Smooth muscle cell of the pulmonary artery (primary cell): ENCODE data around the gene GLB1L3. TPM values are rescaled to one million over a fixed set of nuclear protein-coding genes. Genes with fewer than 3 reads are reported as not detected.

ENCODE experiments used
- total RNA-seq: library from RNA; depleted of rRNA; stranded (reverse); fragments of >200 nt; gene quantifications from 2 replicates; pipeline ENCODE4 v1.2.3, GENCODE V29; 2014

The GLB1L3 gene, protein sequence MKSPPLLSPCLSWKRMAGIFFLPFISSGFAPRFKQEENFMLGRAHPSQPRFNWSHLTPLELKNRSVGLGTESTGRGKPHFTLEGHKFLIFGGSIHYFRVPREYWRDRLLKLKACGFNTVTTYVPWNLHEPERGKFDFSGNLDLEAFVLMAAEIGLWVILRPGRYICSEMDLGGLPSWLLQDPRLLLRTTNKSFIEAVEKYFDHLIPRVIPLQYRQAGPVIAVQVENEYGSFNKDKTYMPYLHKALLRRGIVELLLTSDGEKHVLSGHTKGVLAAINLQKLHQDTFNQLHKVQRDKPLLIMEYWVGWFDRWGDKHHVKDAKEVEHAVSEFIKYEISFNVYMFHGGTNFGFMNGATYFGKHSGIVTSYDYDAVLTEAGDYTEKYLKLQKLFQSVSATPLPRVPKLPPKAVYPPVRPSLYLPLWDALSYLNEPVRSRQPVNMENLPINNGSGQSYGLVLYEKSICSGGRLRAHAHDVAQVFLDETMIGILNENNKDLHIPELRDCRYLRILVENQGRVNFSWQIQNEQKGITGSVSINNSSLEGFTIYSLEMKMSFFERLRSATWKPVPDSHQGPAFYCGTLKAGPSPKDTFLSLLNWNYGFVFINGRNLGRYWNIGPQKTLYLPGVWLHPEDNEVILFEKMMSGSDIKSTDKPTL
- total RNA-seq = not detected in 2 replicates

DNA sequence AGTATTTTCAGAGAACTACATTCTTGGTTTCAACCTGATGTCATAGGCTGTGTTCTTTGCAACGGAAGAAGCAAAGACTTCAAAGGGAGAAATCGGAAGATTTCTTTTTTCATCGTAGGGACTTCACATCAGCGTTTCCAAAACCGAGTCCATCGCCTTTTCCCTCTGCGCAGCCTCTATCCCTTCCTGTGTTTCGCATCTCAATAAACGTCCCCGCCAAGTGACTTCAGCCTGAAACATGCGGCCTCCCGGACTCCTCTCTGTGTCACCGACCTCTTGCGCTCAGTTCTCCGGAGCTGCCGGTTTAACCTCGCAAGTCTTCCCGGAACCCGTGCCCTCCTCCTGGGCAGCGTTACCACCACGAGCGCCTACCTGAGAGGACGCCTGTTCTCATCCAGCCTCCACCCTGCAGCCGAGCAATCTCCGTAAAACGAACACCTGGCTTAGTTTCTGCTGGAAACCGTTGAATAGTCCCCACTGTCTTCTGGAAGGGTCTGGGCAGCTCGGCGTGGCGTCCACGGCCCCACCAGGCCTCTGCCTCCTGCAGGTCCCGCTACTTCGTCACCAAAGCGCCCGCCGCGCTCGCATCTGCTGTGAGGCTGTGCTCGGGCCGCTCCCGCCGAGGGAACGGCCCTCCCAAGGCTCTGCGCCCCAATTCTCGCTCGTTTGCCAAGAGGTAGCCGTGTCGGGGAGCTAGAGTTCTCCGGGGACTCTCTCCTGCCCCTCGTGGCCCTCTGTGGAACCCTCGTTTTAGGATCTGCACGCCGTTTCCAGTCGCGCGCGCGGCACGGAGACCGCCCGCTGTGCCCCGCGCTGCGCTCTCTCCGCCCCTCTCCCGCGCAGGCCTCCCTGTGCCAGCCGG lies at the start of gene GLB1L3:
TSS of gene GLB1L3 (plus strand) at position 846 of the 862 bp plus-strand sequence. CDS start 362 bp downstream, outside the sequence.

DNA sequence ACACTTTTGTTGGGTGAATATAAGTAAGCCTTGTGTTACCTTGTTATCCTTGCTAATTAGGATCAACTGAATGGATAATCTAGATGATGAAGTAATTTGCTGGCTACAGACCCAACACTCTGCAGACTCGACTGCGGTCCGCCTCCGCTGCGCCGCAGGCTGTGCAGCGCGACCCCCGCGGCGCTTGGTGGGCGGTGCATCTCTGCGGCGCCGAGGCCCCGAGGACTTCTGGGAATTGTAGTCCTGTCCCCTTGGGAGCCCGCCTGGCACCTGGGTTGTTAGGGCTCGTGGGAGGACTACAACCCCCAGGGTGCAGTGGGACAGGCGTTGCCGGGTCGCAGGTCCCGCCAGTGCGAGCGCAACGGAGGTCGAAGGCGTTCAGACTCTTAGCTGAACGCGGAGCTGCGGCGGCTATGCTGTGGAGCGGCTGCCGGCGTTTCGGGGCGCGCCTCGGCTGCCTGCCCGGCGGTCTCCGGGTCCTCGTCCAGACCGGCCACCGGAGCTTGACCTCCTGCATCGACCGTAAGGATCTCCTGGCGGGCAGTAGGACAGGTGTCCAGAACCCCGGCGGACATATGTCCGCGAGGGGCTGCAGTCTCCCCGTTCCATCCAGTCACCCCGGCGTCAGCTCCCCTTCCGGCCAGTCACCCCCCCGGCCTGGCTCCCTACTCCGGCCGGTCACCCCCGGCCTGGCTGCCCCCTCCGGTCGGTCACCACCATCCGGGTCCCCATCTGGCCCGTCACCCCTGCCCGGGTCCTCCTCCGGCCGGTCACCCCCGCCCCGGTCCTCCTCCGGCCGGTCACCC lies 22.8 kb upstream of the GLB1L3 start, which contains the start of the genes ACAD8 and THYN1:
TSS of gene ACAD8 (plus strand) at position 381 of the 806 bp plus-strand sequence. CDS start at position 414, 33 bp downstream.
TSS of gene THYN1 (minus strand) at position 165 of the 806 bp plus-strand sequence. CDS start 470 bp downstream, outside the sequence.

DNA sequence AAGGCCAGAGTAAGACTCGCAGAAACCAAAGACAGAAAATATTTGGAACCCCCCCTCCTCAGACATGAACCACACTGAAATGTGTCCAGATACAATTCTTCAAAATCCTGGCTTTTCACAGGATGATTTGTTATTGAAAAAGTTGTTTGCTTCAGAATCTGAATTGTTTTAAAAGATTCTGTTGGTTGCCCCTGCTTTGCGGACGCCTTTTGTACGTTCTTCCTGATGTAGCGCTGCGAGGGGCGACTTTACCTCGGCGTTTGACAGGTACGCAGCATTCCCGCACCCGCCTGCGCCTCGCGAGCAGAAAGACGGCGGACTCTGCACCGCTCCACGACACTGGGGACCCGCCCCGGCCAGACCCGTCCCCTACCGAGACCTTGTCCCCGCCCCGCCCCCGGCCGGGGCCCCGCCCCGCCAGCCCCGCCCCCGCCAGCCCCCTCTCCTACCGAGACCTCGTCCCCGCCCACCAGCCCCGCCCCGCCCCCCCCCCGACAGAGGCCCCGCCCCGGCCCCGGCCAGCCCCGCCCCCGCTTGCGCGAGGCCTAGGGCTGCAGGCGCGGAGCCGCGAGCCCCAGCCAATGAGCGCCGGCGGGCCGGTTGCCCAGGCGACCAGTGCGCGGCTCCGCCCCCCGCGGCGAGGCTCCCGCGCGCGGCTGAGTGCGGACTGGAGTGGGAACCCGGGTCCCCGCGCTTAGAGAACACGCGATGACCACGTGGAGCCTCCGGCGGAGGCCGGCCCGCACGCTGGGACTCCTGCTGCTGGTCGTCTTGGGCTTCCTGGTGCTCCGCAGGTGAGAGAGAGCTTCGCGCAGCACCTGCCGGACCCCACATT lies 55.4 kb downstream of the GLB1L3 start, which contains the start of gene GLB1L2:
TSS of gene GLB1L2 (plus strand) at position 635 of the 835 bp plus-strand sequence. CDS start at position 709, 74 bp downstream.

Other genes starting within 250 kb of the GLB1L3 start
- gene JAM3, start 207.3 kb upstream of the GLB1L3 start, total RNA-seq = 95.7 and 117 TPM in 2 replicates
- gene NCAPD3, start 52.4 kb upstream of the GLB1L3 start, total RNA-seq = 15.2 and 16.7 TPM in 2 replicates
- gene VPS26B, start 51.7 kb upstream of the GLB1L3 start, total RNA-seq = 43.1 and 47.6 TPM in 2 replicates
- 45.5 and 46.9 TPM in 2 replicates for gene THYN1, start 23.0 kb upstream of the GLB1L3 start, total RNA-seq
- gene ACAD8, start 22.8 kb upstream of the GLB1L3 start, total RNA-seq = 17.9 and 20.3 TPM in 2 replicates
- gene GLB1L2, start 55.6 kb downstream of the GLB1L3 start, total RNA-seq = 0.03 and 0.39 TPM in 2 replicates
- under 0.01 TPM in 1 of 2 replicates, not detected in the other for gene B3GAT1, start 135.9 kb downstream of the GLB1L3 start, total RNA-seq